ENCODE results near the gene CCNC.
"Not testable (repeated sequence)": the region's sequence is repeated elsewhere in the genome, so short reads cannot be mapped to it uniquely, and the experiment has no call there.

CCNC gene

DNA sequence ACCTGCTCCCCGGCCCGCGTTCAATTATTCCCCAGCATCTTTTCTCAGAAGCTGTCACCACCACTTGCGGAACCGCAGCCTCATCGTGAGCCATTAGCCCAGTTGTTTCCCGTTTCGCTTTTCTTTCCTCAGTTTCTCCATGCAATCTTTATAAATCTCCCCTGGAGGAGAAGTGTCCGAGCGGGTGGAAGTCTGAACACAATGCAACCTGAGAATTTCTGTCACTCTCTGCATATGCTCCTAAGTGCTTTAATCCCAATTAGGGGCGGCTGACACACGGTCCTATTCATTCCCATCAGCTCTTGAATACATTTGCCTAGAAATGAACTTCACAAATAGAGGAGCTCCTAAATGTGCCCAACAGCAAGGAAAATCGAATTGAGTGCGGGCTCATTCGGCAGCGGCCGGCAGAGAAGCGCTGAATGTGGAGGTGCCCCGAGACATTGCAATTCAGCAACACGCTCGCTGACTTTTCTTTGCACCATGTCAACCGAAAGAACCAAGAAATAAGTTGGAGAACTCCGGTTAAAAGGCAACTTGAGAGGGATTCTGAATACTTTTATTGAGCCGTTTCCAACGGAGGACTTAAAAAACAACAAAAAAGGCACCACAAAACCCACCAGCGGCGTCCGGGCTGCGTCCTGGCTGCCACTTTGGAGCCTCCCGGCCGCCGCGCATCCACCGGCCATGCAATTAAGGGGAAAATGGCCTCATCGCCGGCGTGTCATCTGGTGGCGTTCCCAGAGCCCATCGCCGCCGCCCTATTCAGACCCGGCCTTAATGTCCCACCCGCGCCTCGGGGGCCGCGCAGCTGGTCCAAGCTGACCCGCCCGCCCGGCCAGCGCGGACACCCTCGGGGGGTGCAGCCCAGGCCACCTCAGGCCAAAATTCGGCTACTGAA, 34.3 kb upstream of the CCNC start:
- DNase-seq = no peak

- not testable (repeated sequence) for DNase-seq
These were observed 26.2 kb upstream of the CCNC start for GRCh38 chr6:99594696-99595095.

DNA sequence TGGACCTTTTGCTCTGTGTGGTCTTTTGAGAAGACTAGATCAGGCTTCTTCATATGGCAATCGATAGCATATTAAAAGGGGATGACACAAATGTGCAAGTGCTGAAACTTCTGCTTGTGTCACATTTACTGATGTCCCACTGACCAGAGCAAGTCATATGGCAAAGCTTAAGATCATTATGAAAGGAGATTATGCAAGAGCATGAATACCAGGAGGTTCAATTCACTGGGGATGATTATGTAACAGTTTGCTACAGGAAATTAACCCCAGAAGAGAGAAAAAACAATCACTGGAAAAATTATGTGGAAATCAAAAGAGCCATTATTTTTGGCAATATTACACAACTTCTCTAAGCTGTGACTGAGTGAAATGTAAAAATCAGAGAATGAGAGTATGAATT, 24.4 kb upstream of the CCNC start:
- DNase-seq = peak; percentile 24

- no peak for DNase-seq
These were observed 23.4 kb upstream of the CCNC start for GRCh38 chr6:99591673-99592364.

DNA sequence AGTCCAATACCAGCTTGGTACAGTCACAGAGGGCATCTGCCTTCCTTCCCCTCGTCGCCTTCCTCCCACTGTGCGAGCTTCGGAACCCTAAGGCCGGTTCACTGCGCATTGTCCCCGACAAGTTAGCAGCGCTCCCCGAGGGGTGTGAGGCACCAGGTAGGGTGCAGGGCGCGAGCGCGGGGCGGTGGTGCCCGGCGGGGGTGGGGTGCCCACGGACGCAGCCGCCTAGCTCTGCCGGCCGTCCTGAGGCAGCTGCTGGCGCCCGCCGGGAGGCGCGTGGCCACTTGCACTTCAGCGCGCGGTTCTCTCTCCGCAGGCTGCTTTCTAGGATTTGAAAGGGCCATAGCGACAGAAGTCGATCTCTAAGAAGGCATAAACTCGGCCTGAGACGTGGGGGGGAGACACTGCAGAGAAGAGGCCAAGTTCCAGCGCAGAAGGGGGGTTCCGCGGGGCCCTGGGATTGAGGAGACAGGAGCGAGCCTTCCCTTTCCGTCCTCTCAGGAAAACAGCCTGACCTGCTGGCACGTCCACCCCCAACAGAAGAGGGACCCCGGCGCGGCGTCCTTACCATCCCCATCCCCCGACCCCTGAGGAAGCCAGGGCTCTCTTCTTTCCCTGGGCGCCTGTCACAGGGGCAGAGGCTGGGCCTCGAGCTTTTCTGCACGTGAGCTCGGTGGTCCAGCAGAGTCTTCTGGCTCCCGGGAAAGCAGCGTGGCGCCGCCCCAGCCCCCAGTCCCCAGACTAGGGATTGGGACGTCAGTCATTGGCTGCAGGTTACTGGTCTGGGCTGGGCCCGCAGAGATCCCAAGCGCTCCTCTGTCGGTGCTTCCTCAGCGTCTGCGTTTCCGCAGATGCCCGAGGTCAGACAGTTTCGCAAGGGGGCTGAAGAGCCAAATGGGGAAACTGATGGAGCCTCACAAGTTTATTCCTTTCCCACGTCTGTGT, 22.5 kb upstream of the CCNC start:
- DNase-seq = no peak

- no peak for DNase-seq
These were observed 21.5 kb upstream of the CCNC start for GRCh38 chr6:99589907-99590493.

DNA sequence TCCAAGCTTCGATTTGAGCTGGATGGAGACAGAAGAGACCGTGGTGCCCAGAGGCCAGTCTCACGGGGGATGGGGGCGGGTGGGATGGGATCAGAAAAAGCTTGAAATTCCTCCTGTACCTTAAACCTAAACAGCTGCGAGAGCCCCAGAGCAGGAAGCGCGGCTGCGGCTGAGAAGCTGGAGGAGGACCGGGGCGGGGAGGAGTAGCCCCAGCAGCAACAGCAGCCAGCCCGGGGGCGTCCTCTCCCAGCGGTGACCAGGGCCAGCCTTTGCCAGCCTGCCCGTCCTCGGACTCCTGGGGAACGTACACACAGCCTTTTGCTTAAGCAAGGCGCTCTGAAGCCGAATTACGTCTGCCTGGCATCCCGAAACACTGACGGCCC, 20.8 kb upstream of the CCNC start:
- no peak for DNase-seq

GRCh38 chr6:99588618-99589289, 20.3 kb upstream of the CCNC start:
- peak; percentile 59 for DNase-seq

DNA sequence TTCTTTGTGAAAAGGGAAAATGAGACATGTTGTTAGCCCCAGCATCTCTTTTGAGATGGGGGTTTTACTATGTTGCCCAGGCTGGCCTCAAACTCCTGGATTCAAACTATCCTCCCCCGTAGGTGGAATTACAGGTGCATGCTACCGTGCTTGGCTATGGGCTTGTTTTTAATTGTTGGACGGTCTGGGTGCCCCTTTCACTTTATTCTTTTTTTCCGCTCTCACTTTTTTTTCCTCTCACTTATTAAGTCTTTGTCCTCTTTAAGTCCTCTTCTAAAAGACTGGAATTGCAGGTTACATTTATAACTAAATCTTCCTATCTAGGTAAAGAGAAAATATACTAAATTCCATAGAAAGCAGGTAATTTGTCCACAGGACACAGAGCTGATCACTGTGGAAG, 19.3 kb upstream of the CCNC start:
- no peak for DNase-seq

GRCh38 chr6:99579781-99580180, 11.3 kb upstream of the CCNC start:
- no peak for DNase-seq

DNA sequence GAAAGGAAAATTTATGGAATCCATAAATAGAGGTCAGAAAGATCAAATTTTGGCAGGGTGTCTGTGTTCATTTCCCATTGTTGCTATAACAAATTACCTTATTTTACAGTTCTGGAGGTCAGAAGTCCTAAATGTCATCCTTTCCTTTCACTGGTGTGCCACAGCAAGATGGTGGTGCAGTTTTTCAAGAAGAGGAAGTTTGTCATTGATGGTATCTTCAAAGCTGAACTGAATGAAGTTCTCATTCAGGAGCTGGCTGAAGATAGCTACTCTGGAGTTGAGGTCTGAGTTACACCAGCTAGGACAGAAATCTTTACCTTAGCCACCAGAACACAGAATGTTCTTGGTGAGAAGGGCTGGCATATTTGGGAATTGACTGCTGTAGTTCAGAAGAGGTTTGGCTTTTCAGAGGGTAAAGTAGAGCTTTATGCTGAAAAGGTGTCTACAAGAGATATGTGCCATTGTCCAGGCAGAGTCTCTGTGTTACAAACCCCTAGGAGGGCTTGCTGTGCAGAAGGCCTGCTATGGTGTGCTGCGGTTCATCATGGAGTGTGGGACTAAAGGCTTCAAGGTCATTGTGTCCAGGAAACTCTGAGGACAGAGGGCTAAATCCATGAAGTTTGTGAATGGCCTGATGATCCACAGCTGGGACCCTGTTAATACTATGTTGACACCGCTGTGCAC, 7.2 kb upstream of the CCNC start:
- no peak for DNase-seq

- DNase-seq = no peak
These were observed 5.6 kb upstream of the CCNC start for GRCh38 chr6:99573980-99574617.

- no peak for DNase-seq
These were observed 5.3 kb downstream of the CCNC start for GRCh38 chr6:99563056-99563723.

DNA sequence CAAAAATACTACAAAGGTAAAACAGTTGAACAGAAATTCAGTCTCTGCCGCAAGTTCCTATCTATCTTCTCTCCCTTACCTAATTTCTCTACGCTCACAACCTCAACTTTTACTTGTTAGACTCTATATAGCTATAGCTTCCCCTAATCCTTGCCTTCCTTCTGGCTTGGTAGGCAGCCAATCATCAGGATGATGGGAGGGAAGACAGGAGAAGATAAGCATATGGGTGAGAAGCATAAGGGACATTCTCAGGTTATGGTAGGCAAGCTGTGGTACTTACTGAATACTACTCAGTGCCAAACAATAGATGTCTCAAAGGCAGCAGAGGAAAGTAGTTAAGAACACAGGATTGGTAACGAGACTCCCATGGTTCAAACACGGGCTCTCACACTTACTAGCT, 7.8 kb downstream of the CCNC start:
- DNase-seq = no peak

DNA sequence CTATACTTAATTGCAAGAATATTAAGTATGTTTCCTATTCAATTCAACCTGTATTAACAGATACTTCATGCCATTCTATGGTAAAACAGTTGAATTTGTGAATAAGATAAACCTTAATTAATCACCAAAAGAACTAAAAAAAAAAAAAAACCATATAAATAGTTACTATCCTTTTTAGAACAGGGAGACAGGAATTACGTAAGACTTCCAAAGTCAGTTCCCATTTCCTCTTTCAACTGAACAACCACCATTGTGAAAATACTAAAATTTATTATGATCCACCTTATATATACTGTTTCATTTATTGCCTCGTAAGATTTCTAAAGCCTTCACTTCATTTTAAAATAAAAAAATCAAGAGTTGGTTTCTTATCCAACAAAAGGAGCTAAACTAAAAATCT, 9.4 kb downstream of the CCNC start:
- no peak for DNase-seq

DNA sequence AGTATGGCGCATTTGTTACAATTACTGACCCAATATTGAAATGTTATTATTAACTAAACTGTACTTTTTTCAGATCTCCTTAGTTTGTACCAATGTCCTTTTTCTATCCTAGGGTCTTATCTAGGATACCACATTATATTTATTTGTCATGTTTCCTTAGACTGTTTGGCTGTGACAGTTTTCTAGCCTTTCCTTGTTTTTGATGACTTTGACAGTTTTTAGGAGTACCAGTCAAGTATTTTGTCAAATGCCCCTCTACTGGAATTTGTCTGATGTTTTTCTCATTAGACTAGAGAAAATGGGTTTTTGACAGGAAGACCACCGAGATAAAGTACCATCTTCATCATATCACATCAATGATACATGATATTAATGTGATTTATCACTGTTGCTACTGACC, 14.6 kb downstream of the CCNC start:
- DNase-seq = no peak

DNA sequence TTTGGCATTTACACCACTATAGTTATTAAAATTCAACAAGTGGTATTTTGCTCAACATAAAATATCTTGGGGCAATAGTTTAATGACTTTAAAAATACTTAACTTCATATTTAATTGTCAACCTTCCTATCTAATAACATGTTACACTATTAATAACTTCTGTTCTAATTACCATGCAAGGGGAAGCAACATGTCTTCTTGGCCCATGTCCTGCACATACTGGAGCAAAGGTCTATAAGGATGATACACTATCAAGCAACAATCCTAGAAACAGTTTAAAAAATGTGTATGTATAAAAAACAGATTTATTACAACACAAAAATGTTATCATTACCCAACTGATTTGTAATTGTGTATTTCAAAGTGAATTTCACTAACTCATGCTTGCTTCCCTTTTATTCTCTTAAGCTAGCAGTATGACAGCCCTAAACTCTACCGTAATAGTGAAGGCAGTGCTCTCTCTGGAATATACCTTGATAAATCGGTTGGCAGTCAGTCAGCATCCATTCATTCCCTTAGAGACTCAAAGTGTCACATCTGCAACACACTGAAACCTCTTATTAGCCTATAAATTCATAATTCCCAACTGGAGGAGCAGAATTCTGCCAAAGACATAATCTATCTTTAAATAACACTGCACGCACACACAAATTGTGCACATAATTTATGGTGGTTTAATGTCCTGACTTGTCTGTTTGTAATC, 18.3 kb downstream of the CCNC start:
- DNase-seq = no peak

GRCh38 chr6:99548706-99549105, 19.8 kb downstream of the CCNC start:
- no peak for DNase-seq

- no peak for DNase-seq
These were observed 20.9 kb downstream of the CCNC start for GRCh38 chr6:99547526-99547925.

GRCh38 chr6:99545442-99545841, 23.0 kb downstream of the CCNC start:
- no peak for DNase-seq

All from fibroblast of skin of abdomen (primary cell).